GM21825 (cell line): ENCODE results near the gene OTUD6A.

Experiments
- ATAC-seq: cut with Tn5 transposase; IDR thresholded peaks from one replicate; pipeline ENCODE4 v1.9.1; 2021; ENCODE audit warnings: mild to moderate bottlenecking, moderate library complexity; ENCODE audit not compliant: unreplicated experiment

OTUD6A gene

GRCh38 chrX:70062076-70062475 lies at the start of gene OTUD6A:
TSS of gene OTUD6A (plus strand) at chrX:70062457. CDS start at chrX:70062525, 68 bp downstream.
- ATAC-seq = no peak

- ATAC-seq = no peak
Measured at GRCh38 chrX:70012756-70013155, 49.5 kb upstream of the OTUD6A start.

GRCh38 chrX:70013466-70014381 lies 48.5 kb upstream of the OTUD6A start:
- ATAC-seq = no peak

GRCh38 chrX:70016513-70016912 lies 45.7 kb upstream of the OTUD6A start:
- ATAC-seq = no peak

- no peak for ATAC-seq
Measured at GRCh38 chrX:70022616-70023015, 39.6 kb upstream of the OTUD6A start.

GRCh38 chrX:70025464-70025863 lies 36.8 kb upstream of the OTUD6A start:
- ATAC-seq = no peak

- ATAC-seq = no peak
Measured at GRCh38 chrX:70026112-70026850, 36.0 kb upstream of the OTUD6A start.

- no peak for ATAC-seq
Measured at GRCh38 chrX:70026851-70027200, 35.4 kb upstream of the OTUD6A start.

GRCh38 chrX:70029863-70030262 lies 32.4 kb upstream of the OTUD6A start:
- ATAC-seq = no peak

- ATAC-seq = peak; percentile 50
Measured at GRCh38 chrX:70030301-70030767, 31.9 kb upstream of the OTUD6A start.

GRCh38 chrX:70032792-70033191 lies 29.5 kb upstream of the OTUD6A start:
- ATAC-seq = no peak

- ATAC-seq = peak; percentile 76
Measured at GRCh38 chrX:70033348-70034051, 28.8 kb upstream of the OTUD6A start.

GRCh38 chrX:70034646-70035045 lies 27.6 kb upstream of the OTUD6A start:
- no peak for ATAC-seq

GRCh38 chrX:70038515-70038914 lies 23.7 kb upstream of the OTUD6A start:
- ATAC-seq = no peak

- no peak for ATAC-seq
Measured at GRCh38 chrX:70038951-70039350, 23.3 kb upstream of the OTUD6A start.

GRCh38 chrX:70039758-70040157 lies 22.5 kb upstream of the OTUD6A start:
- no peak for ATAC-seq

GRCh38 chrX:70041993-70042392 lies 20.3 kb upstream of the OTUD6A start:
- ATAC-seq = no peak

- ATAC-seq = no peak
Measured at GRCh38 chrX:70042399-70043371, 19.6 kb upstream of the OTUD6A start.

GRCh38 chrX:70043685-70044084 lies 18.6 kb upstream of the OTUD6A start:
- ATAC-seq = no peak
